BJ (cell line): ENCODE measurements around the gene DDIAS. TPM values are rescaled to one million over a fixed set of nuclear protein-coding genes. Genes with fewer than 3 reads are reported as not detected.
A peak's percentile ranks its signal among the peaks of the same experiment; 100 is the strongest.
"Not testable (repeated sequence)": the region's sequence is repeated elsewhere in the genome, so short reads cannot be mapped to it uniquely, and the experiment has no call there.

ENCODE experiments used
- CTCF ChIA-PET: fragments of 350-600 bp; formaldehyde crosslinking; extraction: SDS; loops from one replicate; lab custom pipeline; 2021; ENCODE audit warnings: antibody characterized with exemption, inconsistent platforms; lab: Yijun Ruan, JAX
- POLR2A ChIA-PET: fragments of 300-600 bp; sonication (Branson Sonifier 250); formaldehyde crosslinking; extraction: SDS; loops from one replicate; lab custom pipeline; 2021; ENCODE audit warnings: antibody characterized with exemption; lab: Charles Lee
- DNase-seq: peaks from one replicate; pipeline ENCODE4 v3.0.0-alpha.2; 2011; ENCODE audit warnings: low read depth
- H3K27me3 ChIP-seq: 2 replicates; pipeline ENCODE4 v1.6.0; 2011; ENCODE audit warnings: low read length; ENCODE audit not compliant: control insufficient read depth, insufficient read depth
- H3K36me3 ChIP-seq: 2 replicates; pipeline ENCODE4 v1.5.1; 2011; ENCODE audit warnings: low read length; ENCODE audit not compliant: control insufficient read depth, insufficient read depth
- H3K4me3 ChIP-seq: 2 replicates; pipeline ENCODE4 v1.5.1; 2011; ENCODE audit warnings: low read depth, mild to moderate bottlenecking, control low read depth, low read length
- polyA plus RNA-seq: library from polyadenylated mRNA; depleted of rRNA; stranded (reverse); fragments of >200 nt; gene quantifications from 2 replicates; pipeline ENCODE4 v1.2.3, GENCODE V29; 2011
- TF ChIP-seq, protein P1 (sequence below): IDR thresholded peaks from 2 replicates; pipeline ENCODE4 v1.5.1; 2011; ENCODE audit warnings: low read depth, mild to moderate bottlenecking, control low read depth, inconsistent platforms, low read length, moderate library complexity; ENCODE audit not compliant: insufficient read depth

Gene DDIAS
- polyA plus RNA-seq, 1 experiment, result 2.7 TPM

- DNase-seq, result no peak
- Histone ChIP-seq H3K36me3 (no peaks in the 10 kb centered on the region), H3K27me3 (no peaks in the 10 kb centered on the region), H3K4me3 (no peak overlapping the region)
- TF ChIP-seq, protein P1, sequence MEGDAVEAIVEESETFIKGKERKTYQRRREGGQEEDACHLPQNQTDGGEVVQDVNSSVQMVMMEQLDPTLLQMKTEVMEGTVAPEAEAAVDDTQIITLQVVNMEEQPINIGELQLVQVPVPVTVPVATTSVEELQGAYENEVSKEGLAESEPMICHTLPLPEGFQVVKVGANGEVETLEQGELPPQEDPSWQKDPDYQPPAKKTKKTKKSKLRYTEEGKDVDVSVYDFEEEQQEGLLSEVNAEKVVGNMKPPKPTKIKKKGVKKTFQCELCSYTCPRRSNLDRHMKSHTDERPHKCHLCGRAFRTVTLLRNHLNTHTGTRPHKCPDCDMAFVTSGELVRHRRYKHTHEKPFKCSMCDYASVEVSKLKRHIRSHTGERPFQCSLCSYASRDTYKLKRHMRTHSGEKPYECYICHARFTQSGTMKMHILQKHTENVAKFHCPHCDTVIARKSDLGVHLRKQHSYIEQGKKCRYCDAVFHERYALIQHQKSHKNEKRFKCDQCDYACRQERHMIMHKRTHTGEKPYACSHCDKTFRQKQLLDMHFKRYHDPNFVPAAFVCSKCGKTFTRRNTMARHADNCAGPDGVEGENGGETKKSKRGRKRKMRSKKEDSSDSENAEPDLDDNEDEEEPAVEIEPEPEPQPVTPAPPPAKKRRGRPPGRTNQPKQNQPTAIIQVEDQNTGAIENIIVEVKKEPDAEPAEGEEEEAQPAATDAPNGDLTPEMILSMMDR, result peak; percentile 41
- ChIA-PET CTCF (interaction anchor here (0.9 to 1.4 kb wide), 3 partner anchors 39 to 250 kb away, joined by 3 to 5 read pairs (median 4); partner anchors contain the start of gene PCF11), POLR2A (no interaction called here)
Observed at GRCh38 chr11:82906236-82906635, 4.7 kb downstream of the DDIAS start.

GRCh38 chr11:82906931-82907330, 5.4 kb downstream of the DDIAS start:
- ChIA-PET CTCF (interaction anchor here (0.9 to 2.4 kb wide), 4 partner anchors 40 to 342 kb away, joined by 3 to 15 read pairs (median 4); partner anchors contain the start of gene PCF11), POLR2A (no interaction called here)
- Histone ChIP-seq H3K27me3 (no peaks in the 10 kb centered on the region), H3K36me3 (no peaks in the 10 kb centered on the region), H3K4me3 (no peak overlapping the region)
- no peak for DNase-seq
- TF ChIP-seq, protein P1, result no peak

DNA sequence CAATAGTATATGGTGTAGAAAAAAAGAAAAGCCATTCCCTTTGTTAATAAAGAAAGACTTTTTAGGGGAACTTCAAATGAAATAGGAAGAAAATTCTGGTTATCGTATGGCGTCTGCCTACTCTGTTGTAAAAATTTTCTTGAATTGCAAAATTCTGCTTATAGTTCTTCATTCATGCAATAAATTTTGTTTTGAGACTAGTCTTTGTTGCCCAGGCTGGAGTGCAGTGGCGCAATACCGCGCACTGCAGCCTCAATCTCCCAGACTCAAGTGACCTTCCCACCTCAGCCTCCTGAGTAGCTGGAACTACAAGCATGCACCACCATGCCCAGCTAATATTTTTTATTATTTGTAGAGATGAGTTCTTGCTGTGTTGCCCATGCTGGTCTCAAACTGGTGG, 5.8 kb downstream of the DDIAS start:
- DNase-seq, result no peak
- H3K4me3 ChIP-seq, result no peak overlapping the region
- H3K36me3 ChIP-seq, result no peaks in the 10 kb centered on the region
- CTCF ChIA-PET, result interaction anchor here (0.9 to 2.4 kb wide), 5 partner anchors 9 to 342 kb away, joined by 3 to 15 read pairs (median 4); partner anchors contain the start of gene PCF11
- TF ChIP-seq, protein P1, result no peak
- POLR2A ChIA-PET, result no interaction called here
- H3K27me3 ChIP-seq, result no peaks in the 10 kb centered on the region

DNA sequence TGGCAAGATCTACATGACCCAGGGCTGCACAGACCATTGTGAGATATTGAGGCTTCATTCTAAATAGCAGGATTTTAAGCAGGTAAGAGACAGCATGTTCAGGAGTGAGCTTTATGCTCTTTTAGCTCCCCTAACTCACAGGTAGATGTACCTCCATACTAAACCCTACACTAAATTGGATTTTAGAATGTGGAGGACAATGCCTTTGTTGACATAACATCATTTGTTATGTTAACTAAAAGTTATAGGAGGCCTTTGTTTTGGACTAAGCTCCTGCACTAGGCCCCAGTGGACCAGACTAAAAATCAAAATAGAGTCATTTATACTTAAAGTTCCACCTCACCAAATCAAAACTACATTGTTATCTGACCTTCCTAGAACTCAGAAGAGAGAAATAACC, 6.8 kb downstream of the DDIAS start:
- POLR2A ChIA-PET, result no interaction called here

DNA sequence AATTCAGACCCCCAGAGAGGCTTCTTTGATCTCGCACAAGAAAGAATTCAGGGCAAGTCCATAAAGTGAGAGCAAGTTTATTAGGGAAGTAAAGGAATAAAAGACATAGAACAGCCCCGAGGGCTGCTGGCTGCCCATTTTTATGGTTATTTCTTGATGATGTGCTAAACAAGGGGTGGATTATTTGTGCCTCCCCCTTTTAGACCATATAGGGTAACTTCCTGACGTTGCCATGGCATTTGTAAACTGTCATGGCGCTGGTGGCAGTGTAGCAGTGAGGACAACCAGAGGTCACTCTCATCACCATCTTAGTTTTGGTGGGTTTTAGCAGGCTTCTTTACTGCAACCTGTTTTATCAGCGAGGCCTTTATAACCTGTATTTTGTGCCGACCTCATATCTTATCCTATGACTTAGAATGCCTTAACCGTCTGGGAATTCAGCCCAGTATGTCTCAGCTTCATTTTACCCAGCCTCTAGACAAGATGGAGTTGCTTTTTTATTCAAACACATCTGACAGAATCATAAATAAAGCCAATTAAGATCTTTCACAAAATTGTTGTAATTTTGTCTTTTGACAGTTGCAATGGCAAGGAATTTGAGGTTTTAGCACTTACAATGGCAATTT, 7.6 kb downstream of the DDIAS start:
- no peak for DNase-seq
- Histone ChIP-seq H3K27me3 (no peaks in the 10 kb centered on the region), H3K4me3 (no peak overlapping the region), H3K36me3 (no peaks in the 10 kb centered on the region)
- CTCF ChIA-PET, result interaction anchor here (1.3 to 2.4 kb wide), 3 partner anchors 161 to 907 kb away, joined by 4 to 15 read pairs (median 5); no protein-coding TSS in a partner anchor
- TF ChIP-seq, protein P1, result no peak
- POLR2A ChIA-PET, result no interaction called here

More for the DNA sequence above, 6.8 kb downstream of the DDIAS start:
- DNase-seq, result no peak
- Histone ChIP-seq H3K4me3 (no peak overlapping the region), H3K27me3 (no peaks in the 10 kb centered on the region), H3K36me3 (no peaks in the 10 kb centered on the region)
- TF ChIP-seq, protein P1, result no peak
- CTCF ChIA-PET, result interaction anchor here (0.7 to 2.4 kb wide), 5 partner anchors 8 to 908 kb away, joined by 3 to 15 read pairs (median 4); no protein-coding TSS in a partner anchor

- POLR2A ChIA-PET, DNase-seq, H3K36me3 ChIP-seq, H3K4me3 ChIP-seq, CTCF ChIA-PET, H3K27me3 ChIP-seq: not testable (repeated sequence)
Observed at GRCh38 chr11:82919786-82920185, 18.2 kb downstream of the DDIAS start.

DNA sequence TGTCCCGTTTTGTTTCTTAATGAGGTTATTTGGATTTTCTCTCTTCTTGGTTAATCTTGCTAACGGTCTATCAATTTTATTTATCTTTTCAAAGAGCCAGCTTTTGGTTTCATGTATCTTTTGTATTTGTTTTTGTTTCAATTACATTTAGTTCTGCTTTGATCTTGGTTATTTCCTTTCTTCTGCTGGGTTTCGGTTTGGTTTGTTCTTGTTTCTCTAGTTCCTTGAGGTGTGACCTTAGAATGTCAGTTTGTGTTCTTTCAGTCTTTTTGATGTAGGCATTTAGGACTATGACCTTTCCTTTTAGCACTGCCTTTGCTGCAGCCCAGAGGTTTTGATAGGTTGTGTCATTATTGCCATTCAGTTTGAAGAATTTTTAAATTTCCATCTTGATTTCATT, 18.7 kb downstream of the DDIAS start:
- H3K27me3 ChIP-seq, CTCF ChIA-PET, POLR2A ChIA-PET, H3K4me3 ChIP-seq, H3K36me3 ChIP-seq, DNase-seq: not testable (repeated sequence)
